ENCODE measurements around the gene LLGL2. TPM values are rescaled to one million over a fixed set of nuclear protein-coding genes. Genes with fewer than 3 reads are reported as not detected.

The LLGL2 gene
- total RNA-seq, 4 donors from 2014 or later, result 6.1 to 12.3 (median 9.1) TPM

DNA sequence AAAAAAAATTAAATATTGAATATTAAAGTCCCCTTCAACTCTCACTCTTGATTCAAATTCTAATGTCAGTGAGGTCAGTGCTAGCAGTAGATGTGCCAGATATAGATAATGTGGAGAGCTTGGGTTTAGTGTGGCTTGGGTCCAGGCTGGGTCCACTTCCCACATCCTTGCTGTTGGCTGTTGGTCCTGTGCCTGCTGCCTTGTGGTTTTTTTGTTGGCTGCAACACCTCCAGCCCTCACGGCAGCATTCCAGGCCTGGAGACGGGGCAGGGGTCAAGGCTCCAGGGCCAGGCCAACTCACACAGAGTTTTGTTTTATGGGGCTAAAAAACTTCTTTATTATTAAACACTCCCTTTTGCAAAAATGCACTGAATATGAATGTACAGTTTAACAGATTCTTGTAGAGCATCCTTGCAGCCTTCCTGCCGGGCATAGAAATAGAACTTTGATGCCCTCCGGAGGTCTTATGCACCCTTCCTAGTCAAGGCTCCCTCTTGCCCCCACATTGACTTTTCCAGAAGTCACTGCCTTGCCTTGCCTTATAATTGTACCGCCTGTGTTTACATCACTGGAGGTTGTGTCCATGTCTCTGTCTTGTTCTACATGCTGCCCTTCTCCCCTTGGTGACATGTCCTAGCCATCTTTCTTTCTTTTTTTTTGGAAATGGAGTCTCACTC lies 36.6 kb downstream of the LLGL2 start:
- 85% methylated on average over 5 of the region's 5 CpGs for WGBS
- no peak for TF ChIP-seq EP300 (IDR thresholded peaks at IDR 0.05)
- no peak for TF ChIP-seq CTCF (IDR thresholded peaks at IDR 0.05)
- TF ChIP-seq POLR2A (IDR thresholded peaks at IDR 0.05; ENCODE audit: low read depth), result no peak
- no peak for TF ChIP-seq POLR2AphosphoS5 (IDR thresholded peaks at IDR 0.05)
- intact Hi-C loops (cut with DNase I), result no loop called here

GRCh38 chr17:75563063-75563758 lies 37.7 kb downstream of the LLGL2 start:
- 96% methylated on average over 13 of the region's 28 CpGs for WGBS
- intact Hi-C loops (cut with DNase I), result no loop called here
- H3K4me3 ChIP-seq, result no peak overlapping the region

More for the DNA sequence above, 36.6 kb downstream of the LLGL2 start:
- Histone ChIP-seq H3K4me1 (peaks cover 0 to 5% (median 2%) of the 10 kb centered on the region in 4 donors), H3K9me3 (no peaks in the 10 kb centered on the region), H3K27ac (replicated peaks in 1 of 4) (no peak overlapping the region), H3K36me3 (peaks cover 0 to 20% (median 11%) of the 10 kb centered on the region in 4 donors), H3K27me3 (no peaks in the 10 kb centered on the region), H3K4me3 (no peak overlapping the region)
- DNase-seq (ENCODE audit: extremely low spot score), result no peak

DNA sequence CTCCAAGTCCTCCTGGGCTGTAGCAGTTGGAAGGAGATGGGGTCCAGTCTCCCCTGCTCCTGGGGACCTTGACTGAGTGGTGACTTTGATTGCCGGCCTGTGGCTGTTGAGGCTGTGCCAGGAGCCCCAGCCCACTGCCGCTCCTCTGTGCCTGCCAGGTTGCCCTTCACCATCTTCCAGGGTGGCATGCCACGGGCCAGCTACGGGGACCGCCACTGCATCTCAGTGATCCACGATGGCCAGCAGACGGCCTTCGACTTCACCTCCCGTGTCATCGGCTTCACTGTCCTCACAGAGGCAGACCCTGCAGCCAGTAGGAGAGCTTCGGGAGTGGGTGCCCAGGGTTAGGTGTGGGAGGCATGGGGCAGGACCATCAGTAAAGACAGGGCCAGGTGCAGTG lies 38.7 kb downstream of the LLGL2 start:
- no peak for DNase-seq (ENCODE audit: extremely low spot score)
- no peak overlapping the region for H3K4me3 ChIP-seq
- H3K9me3 ChIP-seq, result no peaks in the 10 kb centered on the region
- peaks cover 0 to 23% (median 11%) of the 10 kb centered on the region in 4 donors for H3K36me3 ChIP-seq
- H3K4me1 ChIP-seq, result no peaks in the 10 kb centered on the region
- intact Hi-C loops (cut with DNase I), result no loop called here
- no peak overlapping the region for H3K27ac ChIP-seq (replicated peaks in 1 of 4)
- TF ChIP-seq CTCF (IDR thresholded peaks at IDR 0.05) (no peak), POLR2A (IDR thresholded peaks at IDR 0.05; ENCODE audit: low read depth) (no peak)
- no peaks in the 10 kb centered on the region for H3K27me3 ChIP-seq
- no CpG with 5 or more reads among the region's 11 CpGs for WGBS

More at GRCh38 chr17:75563063-75563758, 37.7 kb downstream of the LLGL2 start:
- H3K36me3 ChIP-seq, result peaks cover 0 to 20% (median 11%) of the 10 kb centered on the region in 4 donors
- no peaks in the 10 kb centered on the region for H3K9me3 ChIP-seq
- H3K27ac ChIP-seq (replicated peaks in 1 of 4), result no peak overlapping the region
- TF ChIP-seq POLR2AphosphoS5 (IDR thresholded peaks at IDR 0.05) (no peak), CTCF (IDR thresholded peaks at IDR 0.05) (no peak), EP300 (IDR thresholded peaks at IDR 0.05) (no peak), POLR2A (IDR thresholded peaks at IDR 0.05; ENCODE audit: low read depth) (no peak)
- no peaks in the 10 kb centered on the region for H3K27me3 ChIP-seq
- no peak for DNase-seq (ENCODE audit: extremely low spot score)
- no peaks in the 10 kb centered on the region for H3K4me1 ChIP-seq

DNA sequence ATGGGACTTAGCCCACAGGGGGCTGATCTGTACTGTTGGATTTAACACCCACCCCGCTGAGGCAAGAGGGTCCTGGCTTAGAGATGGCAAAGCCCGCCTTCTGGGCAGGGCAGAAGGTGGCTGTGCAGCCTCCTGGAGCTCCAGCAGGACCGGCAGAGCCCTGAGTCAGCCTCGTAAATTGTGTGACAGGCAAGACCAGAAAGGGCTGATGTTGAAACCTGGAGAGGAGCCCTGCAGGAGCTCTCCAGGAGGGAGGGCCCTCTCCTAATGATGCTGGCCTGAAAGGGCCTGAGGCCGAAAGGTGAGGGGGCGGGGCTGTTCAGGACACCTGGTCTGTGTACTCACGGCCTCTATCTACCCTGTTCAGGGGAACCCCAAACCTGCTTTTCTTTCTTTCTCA lies 39.6 kb downstream of the LLGL2 start:
- intact Hi-C loops (cut with DNase I), result no loop called here
- Histone ChIP-seq H3K36me3 (peaks cover 0 to 23% (median 11%) of the 10 kb centered on the region in 4 donors), H3K4me3 (no peak overlapping the region), H3K9me3 (no peaks in the 10 kb centered on the region), H3K27ac (replicated peaks in 1 of 4) (no peak overlapping the region), H3K27me3 (no peaks in the 10 kb centered on the region), H3K4me1 (no peaks in the 10 kb centered on the region)
- 93% methylated on average over 4 of the region's 7 CpGs for WGBS
- DNase-seq (ENCODE audit: extremely low spot score), result no peak
- TF ChIP-seq CTCF (IDR thresholded peaks at IDR 0.05), result no peak
- TF ChIP-seq POLR2A (IDR thresholded peaks at IDR 0.05; ENCODE audit: low read depth), result no peak
